Measurements from ENCODE around the gene ZEB2. TPM values are rescaled to one million over a fixed set of nuclear protein-coding genes. Genes with fewer than 3 reads are reported as not detected.

Gene ZEB2
- total and polyA plus RNA-seq, 2 of the 13 experiments (the other 11 are each of a cell fraction or from before 2014, with no cell fraction given), result 0.07 TPM; not detected in 1

DNA sequence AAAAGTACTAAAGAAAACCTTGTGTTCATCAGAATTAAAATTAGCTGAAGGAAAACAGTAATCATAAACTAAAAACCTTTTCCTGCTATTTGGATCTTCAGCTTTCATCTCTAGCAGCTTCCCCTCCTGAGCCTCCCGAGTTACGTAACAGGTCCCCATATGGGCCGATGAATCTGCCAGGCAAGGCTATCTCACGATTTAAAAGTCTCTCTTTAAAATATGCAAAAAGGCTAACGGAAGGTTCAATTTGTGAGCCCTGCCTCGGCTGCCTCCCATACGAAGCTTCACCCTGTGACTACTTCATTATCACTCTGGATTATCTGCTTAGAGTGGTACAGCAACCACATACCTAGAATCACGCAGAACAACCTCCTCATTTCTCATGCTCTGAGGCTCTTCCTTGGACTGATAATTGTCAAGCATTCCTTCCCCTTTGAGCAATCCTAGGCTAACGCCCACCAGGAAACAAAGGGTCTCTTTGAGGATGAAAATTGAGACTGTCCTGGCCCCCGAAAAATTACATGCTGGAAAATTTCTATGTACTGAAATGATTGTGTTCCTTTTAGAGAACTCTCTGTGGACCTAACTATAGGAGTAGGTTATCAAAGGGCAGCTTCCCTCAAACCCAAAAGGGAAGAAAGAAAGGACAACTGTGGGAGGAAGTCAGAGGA lies 147.4 kb downstream of the ZEB2 start (continued):
- TF ChIP-seq, protein P1, sequence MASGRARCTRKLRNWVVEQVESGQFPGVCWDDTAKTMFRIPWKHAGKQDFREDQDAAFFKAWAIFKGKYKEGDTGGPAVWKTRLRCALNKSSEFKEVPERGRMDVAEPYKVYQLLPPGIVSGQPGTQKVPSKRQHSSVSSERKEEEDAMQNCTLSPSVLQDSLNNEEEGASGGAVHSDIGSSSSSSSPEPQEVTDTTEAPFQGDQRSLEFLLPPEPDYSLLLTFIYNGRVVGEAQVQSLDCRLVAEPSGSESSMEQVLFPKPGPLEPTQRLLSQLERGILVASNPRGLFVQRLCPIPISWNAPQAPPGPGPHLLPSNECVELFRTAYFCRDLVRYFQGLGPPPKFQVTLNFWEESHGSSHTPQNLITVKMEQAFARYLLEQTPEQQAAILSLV (CRISPR knock-in tag; IDR thresholded peaks at IDR 0.05; ENCODE audit: borderline replicate concordance), result no peak
- TF ChIP-seq, protein P2, sequence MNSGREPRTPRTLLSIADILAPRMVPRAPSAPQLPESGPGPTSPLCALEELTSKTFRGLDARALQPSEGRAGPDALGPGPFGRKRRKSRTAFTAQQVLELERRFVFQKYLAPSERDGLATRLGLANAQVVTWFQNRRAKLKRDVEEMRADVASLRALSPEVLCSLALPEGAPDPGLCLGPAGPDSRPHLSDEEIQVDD (CRISPR knock-in tag; IDR thresholded peaks at IDR 0.05; ENCODE audit: borderline replicate concordance), result no peak
- no peak for TF ChIP-seq ZNF562 (CRISPR knock-in tag; IDR thresholded peaks at IDR 0.05; ENCODE audit: borderline replicate concordance)
- no peak for TF ChIP-seq CBFB (CRISPR knock-in tag; IDR thresholded peaks at IDR 0.05)

DNA sequence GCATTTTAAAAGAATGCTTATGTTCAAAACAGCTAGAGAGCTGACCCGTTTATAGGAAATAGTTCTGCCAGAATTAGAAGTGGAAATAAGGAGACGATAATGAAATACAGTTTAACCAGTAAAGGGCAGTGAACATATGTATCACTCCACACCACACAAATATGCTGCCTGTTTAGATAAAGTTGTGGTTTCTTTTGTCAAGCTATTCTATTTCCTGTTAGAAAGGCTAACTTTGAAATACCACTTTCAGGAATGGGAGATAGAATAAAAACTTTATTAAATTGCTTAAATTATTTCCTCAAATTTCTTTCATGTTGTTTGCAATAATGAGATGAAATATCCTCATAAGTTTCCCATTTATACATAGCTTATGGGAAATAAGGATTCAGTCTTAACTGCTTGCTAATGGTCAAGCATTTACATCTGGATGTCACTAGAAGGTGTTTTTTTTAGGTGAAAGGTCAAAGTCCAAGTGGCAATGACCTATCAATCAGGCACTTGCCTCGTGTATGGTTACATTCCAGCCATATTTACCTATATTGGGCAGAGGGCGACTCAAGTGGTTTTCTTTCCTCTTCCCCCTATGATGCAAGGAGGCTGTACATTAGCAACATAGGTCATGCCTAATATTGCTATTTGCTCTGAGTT lies 148.9 kb downstream of the ZEB2 start:
- intact Hi-C loops (cut with micrococcal nuclease; ENCODE audit: unreplicated experiment) (no loop called here), in situ Hi-C loops (cut with HindIII; ENCODE audit: extremely low pct_ligation_motif_present, low pct_unique_long_range_greater_than_20kb) (no loop called here)
- Histone ChIP-seq H3K27ac (ENCODE audit: extremely low read length, insufficient read depth, low read length) (no peak overlapping the region), H3K36me3 (replicated peaks in 1 of 2; ENCODE audit: control insufficient read depth in 1 of 2, insufficient read depth in 2 of 2, low read length in 2 of 2) (no peaks in the 10 kb centered on the region), H3K9ac (ENCODE audit: insufficient read depth, low read depth, low read length) (no peak overlapping the region), H3K4me2 (ENCODE audit: low read depth, low read length) (no peak overlapping the region), H4K20me1 (ENCODE audit: insufficient read depth, low read length) (no peaks in the 10 kb centered on the region), H3K79me2 (ENCODE audit: insufficient read depth, low read length) (no peaks in the 10 kb centered on the region), H3K4me1 (ENCODE audit: insufficient read depth, low read length) (peaks cover 6% of the 10 kb centered on the region), H3K27me3 (ENCODE audit: control insufficient read depth in 1 of 2, insufficient read depth in 2 of 2, low read length in 2 of 2) (no peaks in the 10 kb centered on the region), H3K9me3 (ENCODE audit: low read length) (no peaks in the 10 kb centered on the region), H3K4me3 (replicated peaks in 1 of 3; ENCODE audit: insufficient read depth in 1 of 3, low read depth in 2 of 3, low read length in 3 of 3) (no peak overlapping the region), H2AFZ (ENCODE audit: low read length) (no peak overlapping the region)
- DNase-seq (ENCODE audit: low spot score) (peak; percentile 40), FAIRE-seq (no peak), ATAC-seq (peak; percentile 49; the same call in 2 of the 3 replicates)
- ChIA-PET CTCF (ENCODE audit: low intra/inter-chr PET ratio, low total read pairs) (no interaction called here), POLR2A (no interaction called here)
- 13% methylated on average over 4 of the region's 4 CpGs for WGBS (ENCODE audit: low lambda C conversion rate)
- BruUV-seq (replicated peaks), result no TSS peak
- TF ChIP-seq FOXK1 (CRISPR knock-in tag; IDR thresholded peaks at IDR 0.05; ENCODE audit: borderline replicate concordance, low read depth), result peak; percentile 53; the same call in 1 of the 2 replicates
- TF ChIP-seq GTF3A (CRISPR knock-in tag; conservative IDR thresholded peaks at IDR 0.05), result no peak
- TF ChIP-seq SKI (IDR thresholded peaks at IDR 0.05; ENCODE audit: partially characterized antibody), result peak; percentile 19
- no peak for TF ChIP-seq SOX6 (IDR thresholded peaks at IDR 0.05)
- TF ChIP-seq SOX6 (CRISPR knock-in tag; IDR thresholded peaks at IDR 0.05), result peak; percentile 40; the same call in 1 of the 2 replicates
- TF ChIP-seq, protein P3, sequence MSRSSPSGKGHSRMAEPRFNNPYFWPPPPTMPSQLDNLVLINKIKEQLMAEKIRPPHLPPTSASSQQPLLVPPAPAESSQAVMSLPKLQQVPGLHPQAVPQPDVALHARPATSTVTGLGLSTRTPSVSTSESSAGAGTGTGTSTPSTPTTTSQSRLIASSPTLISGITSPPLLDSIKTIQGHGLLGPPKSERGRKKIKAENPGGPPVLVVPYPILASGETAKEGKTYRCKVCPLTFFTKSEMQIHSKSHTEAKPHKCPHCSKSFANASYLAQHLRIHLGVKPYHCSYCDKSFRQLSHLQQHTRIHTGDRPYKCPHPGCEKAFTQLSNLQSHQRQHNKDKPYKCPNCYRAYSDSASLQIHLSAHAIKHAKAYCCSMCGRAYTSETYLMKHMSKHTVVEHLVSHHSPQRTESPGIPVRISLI (CRISPR knock-in tag; IDR thresholded peaks at IDR 0.05; ENCODE audit: borderline replicate concordance), result peak; percentile 57; the same call in 1 of the 2 replicates
- peak; percentile 64; the same call in 1 of the 2 replicates for TF ChIP-seq HNF4G (IDR thresholded peaks at IDR 0.05; ENCODE audit: borderline replicate concordance, low read depth, low read length)
- TF ChIP-seq HNF4G (CRISPR knock-in tag; IDR thresholded peaks at IDR 0.05; ENCODE audit: borderline replicate concordance, low read depth), result no peak
- no peak for TF ChIP-seq CENPT (CRISPR knock-in tag; IDR thresholded peaks at IDR 0.05; ENCODE audit: low read depth)
- TF ChIP-seq NFE2L2 (IDR thresholded peaks at IDR 0.05; ENCODE audit: low read length), result no peak
- TF ChIP-seq KAT2B (IDR thresholded peaks at IDR 0.05; ENCODE audit: borderline replicate concordance, low read depth, low read length), result no peak
- TF ChIP-seq NR2F6 (IDR thresholded peaks at IDR 0.05), result peak; percentile 32; the same call in 1 of the 2 replicates
- 0 out of 2 replicates have a peak, but pooled peaks have one; percentile 27 for TF ChIP-seq NR2F6 (CRISPR knock-in tag; IDR thresholded peaks at IDR 0.05)
- peak; percentile 35 for TF ChIP-seq TBL1XR1 (IDR thresholded peaks at IDR 0.05; ENCODE audit: borderline replicate concordance, low read length, partially characterized antibody)
- no peak for TF ChIP-seq ZNF24 (IDR thresholded peaks at IDR 0.05)
- TF ChIP-seq ZNF180 (CRISPR knock-in tag; IDR thresholded peaks at IDR 0.05; ENCODE audit: borderline replicate concordance, low read depth), result no peak
- no peak for TF ChIP-seq KLF16 (CRISPR knock-in tag; IDR thresholded peaks at IDR 0.05)

Measured in HepG2 (cell line).